SK-N-SH (cell line): Measurements from ENCODE around the gene NHS. TPM values are rescaled to one million over a fixed set of nuclear protein-coding genes. Genes with fewer than 3 reads are reported as not detected.

Experiments used
- CTCF ChIA-PET: fragments of 300-600, 350-600 bp; formaldehyde crosslinking; extraction: SDS; loops from one replicate; lab custom pipeline; 2021; lab: Yijun Ruan, JAX
- POLR2A ChIA-PET: fragments of 350-600 bp; sonication (Branson Sonifier 250); formaldehyde crosslinking; extraction: SDS; loops from one replicate; lab custom pipeline; 2020; ENCODE audit warnings: antibody characterized with exemption, inconsistent platforms; lab: Yijun Ruan, JAX
- DNase-seq: peaks from one replicate; pipeline ENCODE4 v3.0.0; 2012
- H2AFZ ChIP-seq: fragments of 200-600 bp; sonication (generic); 2 replicates; pipeline ENCODE4 v1.8.1; 2016; ENCODE audit warnings: antibody characterized with exemption, mild to moderate bottlenecking, low read depth
- H3F3A ChIP-seq: fragments of 200-600 bp; sonication (generic); replicated peaks from 2 replicates; pipeline ENCODE3; 2016; ENCODE audit warnings: antibody characterized with exemption, mild to moderate bottlenecking; ENCODE audit not compliant: insufficient read depth
- H3K27ac ChIP-seq, 2 experiments: fragments of 200-500 bp in 1 of 2; fragments of 200-600 bp in 1 of 2; sonication (Bioruptor generic) in 1 of 2; sonication (generic), shearing (Covaris generic) in 1 of 2; 2 replicates each; pipeline versions ENCODE4 v1.5.1 to v1.6.1; 2014 to 2016; ENCODE audit warnings: low read depth in 2 of 2, inconsistent platforms in 1 of 2, low read length in 1 of 2, mild to moderate bottlenecking in 1 of 2, mixed read lengths in 1 of 2
- H3K27me3 ChIP-seq: fragments of 200-600 bp; sonication (generic), shearing (Covaris generic); 2 replicates; pipeline ENCODE4 v1.6.1; 2016; ENCODE audit warnings: mixed run types; ENCODE audit not compliant: insufficient read depth
- H3K36me3 ChIP-seq, 2 experiments: fragments of 200-500 bp in 1 of 2; fragments of 200-600 bp in 1 of 2; sonication (Bioruptor generic) in 1 of 2; sonication (generic) in 1 of 2; replicated peaks in 1 of 2; 2 replicates each; pipeline versions ENCODE3 to v1.5.1; 2014 to 2016; ENCODE audit warnings: low read length in 1 of 2, mild to moderate bottlenecking in 1 of 2; ENCODE audit not compliant: insufficient read depth in 2 of 2, control insufficient read depth in 1 of 2
- H3K4me1 ChIP-seq, 2 experiments: fragments of 200-500 bp in 1 of 2; fragments of 200-600 bp in 1 of 2; sonication (Bioruptor generic) in 1 of 2; sonication (generic), shearing (Covaris generic) in 1 of 2; 2 replicates each; pipeline versions ENCODE4 v1.5.1 to v1.6.1; 2014 to 2016; ENCODE audit warnings: low read depth in 1 of 2, low read length in 1 of 2, mixed run types in 1 of 2; ENCODE audit not compliant: insufficient read depth in 2 of 2, control insufficient read depth in 1 of 2
- H3K4me2 ChIP-seq: fragments of 200-600 bp; sonication (generic), shearing (Covaris generic); 2 replicates; pipeline ENCODE4 v1.6.1; 2017; ENCODE audit warnings: mixed run types
- H3K4me3 ChIP-seq, 2 experiments: fragments of 200-500 bp in 1 of 2; fragments of 200-600 bp in 1 of 2; sonication (Bioruptor generic) in 1 of 2; sonication (generic), shearing (Covaris generic) in 1 of 2; 2 replicates each; pipeline versions ENCODE4 v1.5.1 to v1.8.1; 2014 to 2016; ENCODE audit warnings: low read depth in 2 of 2, inconsistent platforms in 1 of 2, low read length in 1 of 2, mild to moderate bottlenecking in 1 of 2, mixed read lengths in 1 of 2, moderate library complexity in 1 of 2
- H3K79me2 ChIP-seq: fragments of 200-600 bp; sonication (generic); 2 replicates; pipeline ENCODE4 v1.8.1; 2017; ENCODE audit warnings: mild to moderate bottlenecking; ENCODE audit not compliant: insufficient read depth
- H3K9ac ChIP-seq: fragments of 200-600 bp; sonication (generic); 2 replicates; pipeline ENCODE4 v1.6.1; 2017; ENCODE audit warnings: mixed run types
- H3K9me2 ChIP-seq: fragments of 200-600 bp; sonication (generic); 2 replicates; pipeline ENCODE4 v1.6.1; 2017; ENCODE audit warnings: mixed run types
- H3K9me3 ChIP-seq: fragments of 200-600 bp; sonication (generic); 2 replicates; pipeline ENCODE4 v1.6.1; 2017; ENCODE audit warnings: mixed run types, mild to moderate bottlenecking, moderate library complexity
- H4K20me1 ChIP-seq: fragments of 200-600 bp; sonication (generic); 2 replicates; pipeline ENCODE4 v1.6.1; 2017; ENCODE audit warnings: mild to moderate bottlenecking, mixed run types; ENCODE audit not compliant: insufficient read depth
- CHD2 ChIP-seq: fragments of 150-350 bp; IDR thresholded peaks from 2 replicates; pipeline ENCODE4 v1.6.1; 2018; ENCODE audit warnings: low read length; ENCODE audit not compliant: partially characterized antibody
- CTCF ChIP-seq: fragments of 200-600 bp; sonication (generic); IDR thresholded peaks from 2 replicates; pipeline ENCODE4 v1.6.1; 2017; ENCODE audit warnings: antibody characterized with exemption, mild to moderate bottlenecking, moderate library complexity
- ELF1 ChIP-seq: IDR thresholded peaks from 2 replicates; pipeline ENCODE4 v1.4.0; 2012
- EP300 ChIP-seq, 2 experiments: IDR thresholded peaks; 2 replicates each; pipeline versions ENCODE4 v1.4.0 to v1.6.1; 2012; ENCODE audit warnings: borderline replicate concordance in 1 of 2, low read depth in 1 of 2, low read length in 1 of 2
- FOSL2 ChIP-seq: IDR thresholded peaks from 2 replicates; pipeline ENCODE4 v1.4.0; 2012; ENCODE audit warnings: low read depth, mild to moderate bottlenecking, moderate library complexity, borderline replicate concordance
- FOXM1 ChIP-seq: IDR thresholded peaks from 2 replicates; pipeline ENCODE4 v1.4.0; 2012; ENCODE audit warnings: low read depth, mild to moderate bottlenecking
- GATA2 ChIP-seq: sonication (generic); formaldehyde crosslinking; IDR thresholded peaks from 2 replicates; pipeline ENCODE4 v1.5.0; 2020; ENCODE audit warnings: mild to moderate bottlenecking, missing genetic modification reagents
- IRF3 ChIP-seq: fragments of 150-350 bp; IDR thresholded peaks from 2 replicates; pipeline ENCODE4 v1.6.1; 2016; ENCODE audit warnings: mild to moderate bottlenecking, low read depth, low read length
- MAX ChIP-seq: IDR thresholded peaks from 2 replicates; pipeline ENCODE4 v1.4.0; 2012; ENCODE audit warnings: low read depth
- MXI1 ChIP-seq: IDR thresholded peaks from 2 replicates; pipeline ENCODE4 v1.6.1; 2012; ENCODE audit warnings: mild to moderate bottlenecking, low read depth, low read length, improper control_type of control experiment
- NRF1 ChIP-seq: IDR thresholded peaks from 2 replicates; pipeline ENCODE4 v1.6.1; 2012; ENCODE audit warnings: low read depth, mild to moderate bottlenecking, low read length
- POLR2AphosphoS5 ChIP-seq: IDR thresholded peaks from 2 replicates; pipeline ENCODE4 v1.6.1; 2012; ENCODE audit warnings: low read depth, low read length
- REST ChIP-seq: IDR thresholded peaks from 2 replicates; pipeline ENCODE4 v1.6.1; 2012; ENCODE audit warnings: mild to moderate bottlenecking, low read depth, low read length, moderate library complexity
- RFX5 ChIP-seq: IDR thresholded peaks from 2 replicates; pipeline ENCODE4 v1.6.1; 2012; ENCODE audit warnings: mild to moderate bottlenecking, improper control_type of control experiment, low read length
- SMC3 ChIP-seq: IDR thresholded peaks from 2 replicates; pipeline ENCODE4 v1.6.1; 2012; ENCODE audit warnings: low read depth, low read length, improper control_type of control experiment
- TEAD4 ChIP-seq: IDR thresholded peaks from 2 replicates; pipeline ENCODE4 v1.4.0; 2012; ENCODE audit warnings: mild to moderate bottlenecking, borderline replicate concordance; ENCODE audit not compliant: insufficient read depth
- USF1 ChIP-seq: IDR thresholded peaks from 2 replicates; pipeline ENCODE4 v1.4.0; 2012; ENCODE audit warnings: low read depth, borderline replicate concordance
- YY1 ChIP-seq: IDR thresholded peaks from 2 replicates; pipeline ENCODE4 v1.4.0; 2012; ENCODE audit warnings: low read depth, mild to moderate bottlenecking
- WGBS: methylation state at CpG from one replicate; pipeline ENCODE4 v1.1.6; 2017; ENCODE audit warnings: low lambda C conversion rate; 5-methylcytosine and 5-hydroxymethylcytosine counted together
- polyA plus RNA-seq, 3 experiments: library from polyadenylated mRNA; depleted of rRNA; stranded (reverse); fragments of >200 nt; gene quantifications; 2 replicates each; pipeline ENCODE4 v1.2.3, GENCODE V29; 2012

The NHS gene
- polyA plus RNA-seq, 1 of the 3 experiments (the other 2 are of a cell fraction): 1.0 TPM

GRCh38 chrX:17555846-17556245 lies 180.8 kb downstream of the NHS start:
- no peak for TF ChIP-seq EP300 (IDR thresholded peaks at IDR 0.05; ENCODE audit: borderline replicate concordance in 1 of 2, low read depth in 1 of 2, low read length in 1 of 2)
- TF ChIP-seq USF1: no peak
- TF ChIP-seq POLR2AphosphoS5: no peak
- no peak for TF ChIP-seq FOSL2
- TF ChIP-seq IRF3: no peak
- no peak for TF ChIP-seq NRF1
- no peak for TF ChIP-seq MAX
- no peak for TF ChIP-seq FOXM1
- no peak for TF ChIP-seq CTCF
- no peak for TF ChIP-seq RFX5
- TF ChIP-seq ELF1: no peak
- H3K9ac ChIP-seq: no peak overlapping the region
- POLR2A ChIA-PET: no interaction called here
- H3K4me2 ChIP-seq: no peak overlapping the region
- CTCF ChIA-PET: interaction anchor here (1.1 to 1.5 kb wide), 2 partner anchors 35 to 314 kb away, joined by 4 to 7 read pairs; no protein-coding TSS in a partner anchor
- H3K4me3 ChIP-seq: no peak overlapping the region
- H3K27ac ChIP-seq: peak overlapping the region in 1 of 2 experiments; percentile 39; a peak in 1 of 4 replicates
- H3K79me2 ChIP-seq: peaks cover 3% of the 10 kb centered on the region; the same call in 1 of the 2 replicates
- H3K36me3 ChIP-seq: no peaks in the 10 kb centered on the region
- no peaks in the 10 kb centered on the region for H3K27me3 ChIP-seq
- no peaks in the 10 kb centered on the region for H4K20me1 ChIP-seq
- H3K9me3 ChIP-seq: no peaks in the 10 kb centered on the region
- H3F3A ChIP-seq: peaks cover 12% of the 10 kb centered on the region
- WGBS: 25% methylated on average over 2 of the region's 2 CpGs
- no peaks in the 10 kb centered on the region for H3K9me2 ChIP-seq
- peaks cover 8 to 24% of the 10 kb centered on the region in 2 experiments; a peak in 3 of 4 replicates for H3K4me1 ChIP-seq
- H2AFZ ChIP-seq: no peak overlapping the region
- no peak for DNase-seq

GRCh38 chrX:17559728-17560379 lies 184.9 kb downstream of the NHS start:
- no peak for DNase-seq
- Histone ChIP-seq H3K4me3 (no peak overlapping the region), H3K27me3 (no peaks in the 10 kb centered on the region), H3F3A (peaks cover 8% of the 10 kb centered on the region), H3K9me2 (no peaks in the 10 kb centered on the region), H3K4me2 (peak overlapping the region; percentile 56), H3K27ac (peak overlapping the region; percentile 43 to 65; a peak in 3 of 4 replicates), H3K9ac (no peak overlapping the region), H3K36me3 (no peaks in the 10 kb centered on the region), H3K9me3 (no peaks in the 10 kb centered on the region), H3K4me1 (peaks cover 8 to 9% of the 10 kb centered on the region in 2 experiments; a peak in 3 of 4 replicates), H2AFZ (no peak overlapping the region), H3K79me2 (peaks cover 3% of the 10 kb centered on the region; the same call in 1 of the 2 replicates), H4K20me1 (no peaks in the 10 kb centered on the region)
- CTCF ChIA-PET: no interaction called here
- POLR2A ChIA-PET: no interaction called here
- 22% methylated on average over 8 of the region's 8 CpGs for WGBS
- no peak for TF ChIP-seq REST
- no peak for TF ChIP-seq RFX5
- no peak for TF ChIP-seq MXI1
- TF ChIP-seq YY1: no peak
- TF ChIP-seq MAX: no peak
- TF ChIP-seq SMC3: no peak
- no peak for TF ChIP-seq TEAD4
- TF ChIP-seq FOSL2: peak; percentile 80
- peak in 1 of 2 experiments; percentile 28; a peak in 1 of 4 replicates for TF ChIP-seq EP300 (IDR thresholded peaks at IDR 0.05; ENCODE audit: borderline replicate concordance in 1 of 2, low read depth in 1 of 2, low read length in 1 of 2)
- no peak for TF ChIP-seq CHD2
- no peak for TF ChIP-seq GATA2 (CRISPR knock-in tag)
